IPS-18a (cell line): ENCODE data around the gene KCNE5.
"Not testable (repeated sequence)": the region's sequence is repeated elsewhere in the genome, so short reads cannot be mapped to it uniquely, and the experiment has no call there.

ENCODE experiments used
- H3K27ac ChIP-seq: one replicate; pipeline ENCODE4 v1.5.1; 2013; ENCODE audit warnings: low read length
- H3K27me3 ChIP-seq: one replicate; pipeline ENCODE4 v1.6.1; 2013; ENCODE audit warnings: mild to moderate bottlenecking, low read length; ENCODE audit not compliant: control insufficient read depth, insufficient read depth
- H3K36me3 ChIP-seq: one replicate; pipeline ENCODE4 v1.6.1; 2013; ENCODE audit warnings: low read depth, low read length; ENCODE audit not compliant: control insufficient read depth
- H3K4me1 ChIP-seq: one replicate; pipeline ENCODE4 v1.6.1; 2013; ENCODE audit warnings: low read depth, low read length; ENCODE audit not compliant: control insufficient read depth
- H3K4me3 ChIP-seq: one replicate; pipeline ENCODE4 v1.5.1; 2013; ENCODE audit warnings: low read length
- H3K9ac ChIP-seq: one replicate; pipeline ENCODE4 v1.6.1; 2013; ENCODE audit warnings: mild to moderate bottlenecking, low read length, moderate library complexity
- H3K9me3 ChIP-seq: one replicate; pipeline ENCODE4 v1.6.1; 2013; ENCODE audit warnings: low read depth, low read length; ENCODE audit not compliant: control insufficient read depth

Gene KCNE5

GRCh38 chrX:109624641-109625616 is at the start of gene KCNE5:
TSS of gene KCNE5 (minus strand) at chrX:109625172. CDS start at chrX:109625020, 152 bp downstream.
- H3K4me3 ChIP-seq = peak within 1 kb of the TSS; percentile 44
- H3K36me3 ChIP-seq = no peaks in the 10 kb centered on the region
- H3K9ac ChIP-seq = no peak within 1 kb of the TSS

GRCh38 chrX:109672239-109672638 is 47.3 kb upstream of the KCNE5 start:
- no peaks in the 10 kb centered on the region for H3K27me3 ChIP-seq
- H3K9me3 ChIP-seq = no peaks in the 10 kb centered on the region
- no peak overlapping the region for H3K4me3 ChIP-seq
- H3K4me1 ChIP-seq = no peaks in the 10 kb centered on the region
- H3K9ac ChIP-seq = no peak overlapping the region
- peaks cover 50% of the 10 kb centered on the region for H3K36me3 ChIP-seq
- no peak overlapping the region for H3K27ac ChIP-seq

More at GRCh38 chrX:109624641-109625616, at the start of gene KCNE5:
- Histone ChIP-seq H3K9me3 (no peaks in the 10 kb centered on the region), H3K27ac (no peak within 1 kb of the TSS), H3K27me3 (peaks cover 13% of the 10 kb centered on the region), H3K4me1 (no peaks in the 10 kb centered on the region)

- not testable (repeated sequence) for H3K27me3 ChIP-seq, H3K9ac ChIP-seq, H3K4me3 ChIP-seq, H3K9me3 ChIP-seq, H3K27ac ChIP-seq, H3K4me1 ChIP-seq
- peaks cover 50% of the 10 kb centered on the region for H3K36me3 ChIP-seq
Observed at GRCh38 chrX:109671170-109671569, 46.2 kb upstream of the KCNE5 start.

GRCh38 chrX:109667986-109668385 is 43.0 kb upstream of the KCNE5 start:
- H3K27ac ChIP-seq = no peak overlapping the region
- no peaks in the 10 kb centered on the region for H3K9me3 ChIP-seq
- H3K9ac ChIP-seq = no peak overlapping the region
- H3K36me3 ChIP-seq = peaks cover 57% of the 10 kb centered on the region
- H3K4me3 ChIP-seq = no peak overlapping the region
- H3K4me1 ChIP-seq = no peaks in the 10 kb centered on the region
- no peaks in the 10 kb centered on the region for H3K27me3 ChIP-seq

- Histone ChIP-seq H3K4me1 (no peaks in the 10 kb centered on the region), H3K4me3 (no peak overlapping the region), H3K27me3 (no peaks in the 10 kb centered on the region), H3K9ac (no peak overlapping the region), H3K36me3 (peaks cover 69% of the 10 kb centered on the region), H3K9me3 (no peaks in the 10 kb centered on the region), H3K27ac (no peak overlapping the region)
Observed at GRCh38 chrX:109660435-109661143, 35.6 kb upstream of the KCNE5 start.

GRCh38 chrX:109658391-109658790 is 33.4 kb upstream of the KCNE5 start:
- no peaks in the 10 kb centered on the region for H3K4me1 ChIP-seq
- H3K9ac ChIP-seq = no peak overlapping the region
- H3K4me3 ChIP-seq = no peak overlapping the region
- no peaks in the 10 kb centered on the region for H3K27me3 ChIP-seq
- H3K9me3 ChIP-seq = no peaks in the 10 kb centered on the region
- no peak overlapping the region for H3K27ac ChIP-seq
- peaks cover 49% of the 10 kb centered on the region for H3K36me3 ChIP-seq

GRCh38 chrX:109657364-109657763 is 32.4 kb upstream of the KCNE5 start:
- H3K36me3 ChIP-seq = peaks cover 39% of the 10 kb centered on the region
- H3K27me3 ChIP-seq, H3K4me1 ChIP-seq, H3K9ac ChIP-seq, H3K9me3 ChIP-seq, H3K27ac ChIP-seq, H3K4me3 ChIP-seq: not testable (repeated sequence)

GRCh38 chrX:109656774-109657173 is 31.8 kb upstream of the KCNE5 start:
- Histone ChIP-seq H3K27me3 (no peaks in the 10 kb centered on the region), H3K4me3 (no peak overlapping the region), H3K9ac (no peak overlapping the region), H3K36me3 (peaks cover 33% of the 10 kb centered on the region), H3K27ac (no peak overlapping the region), H3K9me3 (no peaks in the 10 kb centered on the region), H3K4me1 (no peaks in the 10 kb centered on the region)

- Histone ChIP-seq H3K36me3 (peaks cover 23% of the 10 kb centered on the region), H3K9ac (no peak overlapping the region), H3K27ac (no peak overlapping the region), H3K4me3 (no peak overlapping the region), H3K4me1 (no peaks in the 10 kb centered on the region), H3K9me3 (no peaks in the 10 kb centered on the region), H3K27me3 (no peaks in the 10 kb centered on the region)
Observed at GRCh38 chrX:109655502-109656201, 30.7 kb upstream of the KCNE5 start.

GRCh38 chrX:109654516-109655109 is 29.6 kb upstream of the KCNE5 start:
- Histone ChIP-seq H3K27ac (no peak overlapping the region), H3K4me1 (no peaks in the 10 kb centered on the region), H3K36me3 (peaks cover 15% of the 10 kb centered on the region), H3K4me3 (no peak overlapping the region), H3K27me3 (no peaks in the 10 kb centered on the region), H3K9me3 (no peaks in the 10 kb centered on the region), H3K9ac (no peak overlapping the region)

GRCh38 chrX:109644671-109645070 is 19.7 kb upstream of the KCNE5 start:
- not testable (repeated sequence) for H3K27me3 ChIP-seq, H3K27ac ChIP-seq, H3K9ac ChIP-seq, H3K4me3 ChIP-seq, H3K9me3 ChIP-seq, H3K4me1 ChIP-seq, H3K36me3 ChIP-seq
